ENCODE results near the gene TMEM132C.

DNA sequence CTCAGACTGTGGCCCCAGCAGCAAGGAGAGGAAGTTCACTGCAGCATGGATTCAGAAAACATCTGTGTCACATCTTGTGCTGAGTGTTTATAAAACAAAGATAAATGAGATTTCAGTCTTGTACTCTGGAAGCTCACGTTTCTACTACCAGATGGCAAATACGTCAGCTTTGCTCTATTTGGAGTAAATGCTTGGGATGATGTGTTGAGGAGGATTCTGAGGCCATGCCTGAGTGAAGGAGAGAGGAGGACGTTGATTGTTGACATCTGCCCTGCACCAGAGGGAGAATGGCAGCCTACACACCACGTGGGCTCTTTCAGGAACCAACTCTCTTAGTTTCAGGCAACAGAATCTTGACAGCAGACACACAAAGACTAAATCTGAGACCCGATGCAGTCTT lies 188.9 kb downstream of the TMEM132C start:
- no peak for TF ChIP-seq TAF1 (conservative IDR thresholded peaks at IDR 0.05)
- TF ChIP-seq, protein P1, sequence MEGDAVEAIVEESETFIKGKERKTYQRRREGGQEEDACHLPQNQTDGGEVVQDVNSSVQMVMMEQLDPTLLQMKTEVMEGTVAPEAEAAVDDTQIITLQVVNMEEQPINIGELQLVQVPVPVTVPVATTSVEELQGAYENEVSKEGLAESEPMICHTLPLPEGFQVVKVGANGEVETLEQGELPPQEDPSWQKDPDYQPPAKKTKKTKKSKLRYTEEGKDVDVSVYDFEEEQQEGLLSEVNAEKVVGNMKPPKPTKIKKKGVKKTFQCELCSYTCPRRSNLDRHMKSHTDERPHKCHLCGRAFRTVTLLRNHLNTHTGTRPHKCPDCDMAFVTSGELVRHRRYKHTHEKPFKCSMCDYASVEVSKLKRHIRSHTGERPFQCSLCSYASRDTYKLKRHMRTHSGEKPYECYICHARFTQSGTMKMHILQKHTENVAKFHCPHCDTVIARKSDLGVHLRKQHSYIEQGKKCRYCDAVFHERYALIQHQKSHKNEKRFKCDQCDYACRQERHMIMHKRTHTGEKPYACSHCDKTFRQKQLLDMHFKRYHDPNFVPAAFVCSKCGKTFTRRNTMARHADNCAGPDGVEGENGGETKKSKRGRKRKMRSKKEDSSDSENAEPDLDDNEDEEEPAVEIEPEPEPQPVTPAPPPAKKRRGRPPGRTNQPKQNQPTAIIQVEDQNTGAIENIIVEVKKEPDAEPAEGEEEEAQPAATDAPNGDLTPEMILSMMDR (IDR thresholded peaks at IDR 0.05; ENCODE audit: low read depth, low read length, missing input control), result no peak
- TF ChIP-seq SP1 (IDR thresholded peaks at IDR 0.05), result no peak
- TF ChIP-seq RXRA (IDR thresholded peaks at IDR 0.05), result no peak
- TF ChIP-seq RAD21 (IDR thresholded peaks at IDR 0.05), result no peak
- TF ChIP-seq, protein P2, sequence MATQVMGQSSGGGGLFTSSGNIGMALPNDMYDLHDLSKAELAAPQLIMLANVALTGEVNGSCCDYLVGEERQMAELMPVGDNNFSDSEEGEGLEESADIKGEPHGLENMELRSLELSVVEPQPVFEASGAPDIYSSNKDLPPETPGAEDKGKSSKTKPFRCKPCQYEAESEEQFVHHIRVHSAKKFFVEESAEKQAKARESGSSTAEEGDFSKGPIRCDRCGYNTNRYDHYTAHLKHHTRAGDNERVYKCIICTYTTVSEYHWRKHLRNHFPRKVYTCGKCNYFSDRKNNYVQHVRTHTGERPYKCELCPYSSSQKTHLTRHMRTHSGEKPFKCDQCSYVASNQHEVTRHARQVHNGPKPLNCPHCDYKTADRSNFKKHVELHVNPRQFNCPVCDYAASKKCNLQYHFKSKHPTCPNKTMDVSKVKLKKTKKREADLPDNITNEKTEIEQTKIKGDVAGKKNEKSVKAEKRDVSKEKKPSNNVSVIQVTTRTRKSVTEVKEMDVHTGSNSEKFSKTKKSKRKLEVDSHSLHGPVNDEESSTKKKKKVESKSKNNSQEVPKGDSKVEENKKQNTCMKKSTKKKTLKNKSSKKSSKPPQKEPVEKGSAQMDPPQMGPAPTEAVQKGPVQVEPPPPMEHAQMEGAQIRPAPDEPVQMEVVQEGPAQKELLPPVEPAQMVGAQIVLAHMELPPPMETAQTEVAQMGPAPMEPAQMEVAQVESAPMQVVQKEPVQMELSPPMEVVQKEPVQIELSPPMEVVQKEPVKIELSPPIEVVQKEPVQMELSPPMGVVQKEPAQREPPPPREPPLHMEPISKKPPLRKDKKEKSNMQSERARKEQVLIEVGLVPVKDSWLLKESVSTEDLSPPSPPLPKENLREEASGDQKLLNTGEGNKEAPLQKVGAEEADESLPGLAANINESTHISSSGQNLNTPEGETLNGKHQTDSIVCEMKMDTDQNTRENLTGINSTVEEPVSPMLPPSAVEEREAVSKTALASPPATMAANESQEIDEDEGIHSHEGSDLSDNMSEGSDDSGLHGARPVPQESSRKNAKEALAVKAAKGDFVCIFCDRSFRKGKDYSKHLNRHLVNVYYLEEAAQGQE (IDR thresholded peaks at IDR 0.05), result no peak
- no peak for TF ChIP-seq YY1 (IDR thresholded peaks at IDR 0.05)

Measured in liver (tissue), 3 donors.